Measurements from ENCODE around the gene MMP17. TPM values are rescaled to one million over a fixed set of nuclear protein-coding genes. Genes with fewer than 3 reads are reported as not detected.

MMP17 gene
- polyA plus RNA-seq, 1 donor from 2014 or later: 79.0 TPM

GRCh38 chr12:131893605-131894312 is 65.6 kb downstream of the MMP17 start:
- Histone ChIP-seq H3K9me2 (ENCODE audit: insufficient read depth, low read length) (no peaks in the 10 kb centered on the region), H3K79me2 (replicated peaks; ENCODE audit: insufficient read depth, low read length) (peaks cover 36% of the 10 kb centered on the region), H4K20me1 (ENCODE audit: insufficient read depth) (peaks cover 14% of the 10 kb centered on the region), H3K4me3 (ENCODE audit: low read length) (no peak overlapping the region), H3K27ac (ENCODE audit: low read length) (no peak overlapping the region), H3K9me3 (ENCODE audit: low read length) (no peaks in the 10 kb centered on the region), H3F3A (ENCODE audit: insufficient read depth, low read length, poor library complexity, severe bottlenecking) (no peaks in the 10 kb centered on the region), H3K27me3 (ENCODE audit: insufficient read depth, low read depth, low read length) (no peaks in the 10 kb centered on the region), H3K36me3 (ENCODE audit: insufficient read depth, low read length) (no peaks in the 10 kb centered on the region), H2AFZ (ENCODE audit: low read depth, low read length) (no peak overlapping the region), H3K4me2 (ENCODE audit: low read length) (no peak overlapping the region), H3K9ac (ENCODE audit: low read length) (no peak overlapping the region)
- TF ChIP-seq SMC3 (conservative IDR thresholded peaks at IDR 0.05; ENCODE audit: poor library complexity): no peak
- no peak for TF ChIP-seq TAF1 (IDR thresholded peaks at IDR 0.05; ENCODE audit: low read depth)
- TF ChIP-seq EZH2 (IDR thresholded peaks at IDR 0.05; ENCODE audit: borderline replicate concordance, insufficient read depth, low read length, poor library complexity, severe bottlenecking): no peak
- no peak for TF ChIP-seq POLR2AphosphoS5 (IDR thresholded peaks at IDR 0.05)

- Histone ChIP-seq H3K27ac (ENCODE audit: low read length) (no peak within 1 kb of the TSS), H3K4me3 (ENCODE audit: low read length) (peak within 1 kb of the TSS; percentile 94), H3K9me2 (ENCODE audit: insufficient read depth, low read length) (no peaks in the 10 kb centered on the region), H3K9ac (ENCODE audit: low read length) (peak within 1 kb of the TSS; percentile 77), H3F3A (ENCODE audit: insufficient read depth, low read length, poor library complexity, severe bottlenecking) (no peaks in the 10 kb centered on the region), H3K9me3 (ENCODE audit: low read length) (no peaks in the 10 kb centered on the region), H2AFZ (ENCODE audit: low read depth, low read length) (no peak within 1 kb of the TSS), H4K20me1 (ENCODE audit: insufficient read depth) (peaks cover 14% of the 10 kb centered on the region), H3K4me2 (ENCODE audit: low read length) (peak within 1 kb of the TSS; percentile 95), H3K36me3 (ENCODE audit: insufficient read depth, low read length) (no peaks in the 10 kb centered on the region), H3K79me2 (replicated peaks; ENCODE audit: insufficient read depth, low read length) (peaks cover 38% of the 10 kb centered on the region), H3K27me3 (ENCODE audit: insufficient read depth, low read depth, low read length) (no peaks in the 10 kb centered on the region)
- no peak for TF ChIP-seq CTCF (IDR thresholded peaks at IDR 0.05; ENCODE audit: poor library complexity, severe bottlenecking)
- peak; percentile 40 for TF ChIP-seq RAD21 (conservative IDR thresholded peaks at IDR 0.05)
- peak; percentile 93 for TF ChIP-seq POLR2AphosphoS5 (IDR thresholded peaks at IDR 0.05)
- TF ChIP-seq EZH2 (IDR thresholded peaks at IDR 0.05; ENCODE audit: borderline replicate concordance, insufficient read depth, low read length, poor library complexity, severe bottlenecking): no peak
- TF ChIP-seq TAF1 (IDR thresholded peaks at IDR 0.05; ENCODE audit: low read depth): peak; percentile 62
- no peak for TF ChIP-seq EP300 (conservative IDR thresholded peaks at IDR 0.05; ENCODE audit: poor library complexity, severe bottlenecking)
- TF ChIP-seq, protein P1, sequence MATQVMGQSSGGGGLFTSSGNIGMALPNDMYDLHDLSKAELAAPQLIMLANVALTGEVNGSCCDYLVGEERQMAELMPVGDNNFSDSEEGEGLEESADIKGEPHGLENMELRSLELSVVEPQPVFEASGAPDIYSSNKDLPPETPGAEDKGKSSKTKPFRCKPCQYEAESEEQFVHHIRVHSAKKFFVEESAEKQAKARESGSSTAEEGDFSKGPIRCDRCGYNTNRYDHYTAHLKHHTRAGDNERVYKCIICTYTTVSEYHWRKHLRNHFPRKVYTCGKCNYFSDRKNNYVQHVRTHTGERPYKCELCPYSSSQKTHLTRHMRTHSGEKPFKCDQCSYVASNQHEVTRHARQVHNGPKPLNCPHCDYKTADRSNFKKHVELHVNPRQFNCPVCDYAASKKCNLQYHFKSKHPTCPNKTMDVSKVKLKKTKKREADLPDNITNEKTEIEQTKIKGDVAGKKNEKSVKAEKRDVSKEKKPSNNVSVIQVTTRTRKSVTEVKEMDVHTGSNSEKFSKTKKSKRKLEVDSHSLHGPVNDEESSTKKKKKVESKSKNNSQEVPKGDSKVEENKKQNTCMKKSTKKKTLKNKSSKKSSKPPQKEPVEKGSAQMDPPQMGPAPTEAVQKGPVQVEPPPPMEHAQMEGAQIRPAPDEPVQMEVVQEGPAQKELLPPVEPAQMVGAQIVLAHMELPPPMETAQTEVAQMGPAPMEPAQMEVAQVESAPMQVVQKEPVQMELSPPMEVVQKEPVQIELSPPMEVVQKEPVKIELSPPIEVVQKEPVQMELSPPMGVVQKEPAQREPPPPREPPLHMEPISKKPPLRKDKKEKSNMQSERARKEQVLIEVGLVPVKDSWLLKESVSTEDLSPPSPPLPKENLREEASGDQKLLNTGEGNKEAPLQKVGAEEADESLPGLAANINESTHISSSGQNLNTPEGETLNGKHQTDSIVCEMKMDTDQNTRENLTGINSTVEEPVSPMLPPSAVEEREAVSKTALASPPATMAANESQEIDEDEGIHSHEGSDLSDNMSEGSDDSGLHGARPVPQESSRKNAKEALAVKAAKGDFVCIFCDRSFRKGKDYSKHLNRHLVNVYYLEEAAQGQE (IDR thresholded peaks at IDR 0.05; ENCODE audit: borderline replicate concordance): peak; percentile 90
- no peak for TF ChIP-seq MXI1 (conservative IDR thresholded peaks at IDR 0.05; ENCODE audit: poor library complexity, severe bottlenecking)
Measured at GRCh38 chr12:131894313-131894860, 66.2 kb downstream of the MMP17 start, which contains the start of gene ULK1. Gene ULK1, plus strand, starts transcription at chr12:131894622. Its CDS starts 380 bp downstream, at chr12:131895002.

All from neural cell (in vitro differentiated cells).